Gastrocnemius medialis (tissue), 4 donors: ENCODE data around the gene PRAMEF4.
"Not testable (repeated sequence)": the region's sequence is repeated elsewhere in the genome, so short reads cannot be mapped to it uniquely, and the experiment has no call there.

Experiments
- CTCF ChIP-seq, 5 experiments: fragments of 450-650 bp in 3 of 5; fragments of 200-600 bp in 2 of 5; sonication (generic) in 2 of 5; IDR thresholded peaks in 4 of 5; conservative IDR thresholded peaks in 1 of 5; 1 replicate in 4 of 5; 2 replicates in 1 of 5; pipeline ENCODE4 v1.5.1; 2016 to 2019; ENCODE audit warnings: antibody characterized with exemption in 5 of 5, mild to moderate bottlenecking in 3 of 5, moderate library complexity in 3 of 5
- POLR2A ChIP-seq, 2 donors: fragments of 450-650 bp; IDR thresholded peaks; one replicate each; pipeline ENCODE4 v1.6.1; 2017; ENCODE audit warnings: antibody characterized with exemption in 2 of 2, mild to moderate bottlenecking in 2 of 2, moderate library complexity in 2 of 2

- TF ChIP-seq CTCF (IDR thresholded peaks at IDR 0.05 in 4 of 5, conservative IDR thresholded peaks at IDR 0.05 in 1 of 5); POLR2A (IDR thresholded peaks at IDR 0.05): not testable (repeated sequence)
Measured at GRCh38 chr1:12878453-12878852, 7.5 kb downstream of the PRAMEF4 start.
